Measurements from ENCODE around the gene ARHGAP6. TPM values are rescaled to one million over a fixed set of nuclear protein-coding genes. Genes with fewer than 3 reads are reported as not detected.
A peak's percentile ranks its signal among the peaks of the same experiment; 100 is the strongest.

The ARHGAP6 gene
- polyA plus RNA-seq, 3 donors, result 0.31 to 1.1 (median 0.40) TPM

- intact Hi-C loops (cut with micrococcal nuclease), result no loop called here
- Mint-ChIP-seq H3K4me3 (no peak overlapping the region), H3K36me3 (no peaks in the 10 kb centered on the region), H3K27me3 (ENCODE audit: low read depth in 3 of 3) (peaks cover 0 to 2% (median 2%) of the 10 kb centered on the region in 3 donors), H3K27ac (no peak overlapping the region), H3K9me3 (peaks cover 0 to 2% (median 0%) of the 10 kb centered on the region in 7 donors), H3K4me1 (no peaks in the 10 kb centered on the region)
- Histone ChIP-seq H3K4me2 (replicated peaks; ENCODE audit: extremely low read depth, low read length, poor library complexity, severe bottlenecking) (no peak overlapping the region), H3K36me3 (replicated peaks in 1 of 2; ENCODE audit: control insufficient read depth in 1 of 2, insufficient read depth in 2 of 2, low read length in 2 of 2) (no peaks in the 10 kb centered on the region), H3K79me2 (ENCODE audit: insufficient read depth, low read length) (no peaks in the 10 kb centered on the region), H3K4me3 (replicated peaks in 1 of 3; ENCODE audit: low read depth in 2 of 3, low read length in 3 of 3) (no peak overlapping the region), H3K27me3 (ENCODE audit: control insufficient read depth in 2 of 2, insufficient read depth in 2 of 2, low read length in 2 of 2) (no peaks in the 10 kb centered on the region), H3K9ac (ENCODE audit: insufficient read depth, low read length, poor library complexity, severe bottlenecking) (no peak overlapping the region), H3K27ac (ENCODE audit: low read depth in 1 of 2, low read length in 2 of 2) (no peak overlapping the region), H3K4me1 (ENCODE audit: control insufficient read depth in 1 of 2, insufficient read depth in 2 of 2, low read length in 2 of 2) (no peaks in the 10 kb centered on the region), H3K9me3 (replicated peaks in 1 of 2; ENCODE audit: control insufficient read depth in 1 of 2, insufficient read depth in 1 of 2, low read length in 2 of 2) (no peaks in the 10 kb centered on the region), H2AFZ (ENCODE audit: insufficient read depth, low read depth, low read length, poor library complexity, severe bottlenecking) (no peak overlapping the region), H4K20me1 (ENCODE audit: insufficient read depth, low read length) (no peaks in the 10 kb centered on the region)
- no peak for TF ChIP-seq CTCF (IDR thresholded peaks at IDR 0.05)
- no CpG with 5 or more reads among the region's 2 CpGs for WGBS (ENCODE audit: insufficient coverage)
- no peak for DNase-seq
Observed at GRCh38 chrX:11257290-11257689, 408.4 kb downstream of the ARHGAP6 start.

- Histone ChIP-seq H3K9ac (ENCODE audit: insufficient read depth, low read length, poor library complexity, severe bottlenecking) (no peak overlapping the region), H3K36me3 (replicated peaks in 1 of 2; ENCODE audit: control insufficient read depth in 1 of 2, insufficient read depth in 2 of 2, low read length in 2 of 2) (no peaks in the 10 kb centered on the region), H3K27me3 (ENCODE audit: control insufficient read depth in 2 of 2, insufficient read depth in 2 of 2, low read length in 2 of 2) (no peaks in the 10 kb centered on the region), H4K20me1 (ENCODE audit: insufficient read depth, low read length) (no peaks in the 10 kb centered on the region), H3K4me3 (replicated peaks in 1 of 3; ENCODE audit: low read depth in 2 of 3, low read length in 3 of 3) (no peak overlapping the region), H3K79me2 (ENCODE audit: insufficient read depth, low read length) (no peaks in the 10 kb centered on the region), H2AFZ (ENCODE audit: insufficient read depth, low read depth, low read length, poor library complexity, severe bottlenecking) (no peak overlapping the region), H3K9me3 (replicated peaks in 1 of 2; ENCODE audit: control insufficient read depth in 1 of 2, insufficient read depth in 1 of 2, low read length in 2 of 2) (no peaks in the 10 kb centered on the region), H3K4me1 (ENCODE audit: control insufficient read depth in 1 of 2, insufficient read depth in 2 of 2, low read length in 2 of 2) (no peaks in the 10 kb centered on the region), H3K27ac (ENCODE audit: low read depth in 1 of 2, low read length in 2 of 2) (no peak overlapping the region), H3K4me2 (replicated peaks; ENCODE audit: extremely low read depth, low read length, poor library complexity, severe bottlenecking) (no peak overlapping the region)
- 0% methylated on average over 1 of the region's 5 CpGs for WGBS (ENCODE audit: insufficient coverage)
- no peak for DNase-seq
- Mint-ChIP-seq H3K4me3 (no peak overlapping the region), H3K4me1 (no peaks in the 10 kb centered on the region), H3K27ac (peak overlapping the region in 1 of 7 donors; percentile 45), H3K9me3 (peaks cover 0 to 2% (median 0%) of the 10 kb centered on the region in 7 donors), H3K36me3 (no peaks in the 10 kb centered on the region), H3K27me3 (ENCODE audit: low read depth in 3 of 3) (peaks cover 1 to 2% (median 2%) of the 10 kb centered on the region in 3 donors)
- intact Hi-C loops (cut with micrococcal nuclease), result no loop called here
- TF ChIP-seq CTCF (IDR thresholded peaks at IDR 0.05), result no peak
Observed at GRCh38 chrX:11254417-11255109, 411.2 kb downstream of the ARHGAP6 start.
